H1 (cell line): Measurements from ENCODE around the gene XPNPEP3. TPM values are rescaled to one million over a fixed set of nuclear protein-coding genes. Genes with fewer than 3 reads are reported as not detected.

Experiments
- CTCF ChIA-PET: fragments of 300-600 bp; sonication (Branson Sonifier 250); formaldehyde crosslinking; loops from one replicate; lab custom pipeline; 2021; ENCODE audit not compliant: partially characterized antibody; lab: Charles Lee
- POLR2A ChIA-PET: fragments of 300-600 bp; sonication (Branson Sonifier 250); formaldehyde crosslinking; loops from one replicate; lab custom pipeline; 2021; ENCODE audit warnings: inconsistent platforms; ENCODE audit not compliant: partially characterized antibody; lab: Charles Lee
- DNase-seq, 2 experiments: peaks; one replicate each; pipeline versions ENCODE4 v3.0.0 to v3.0.0-alpha.2; 2010 to 2022; ENCODE audit warnings: low spot score in 2 of 2, low read depth in 1 of 2, mixed read lengths in 1 of 2
- FAIRE-seq: peaks from 2 replicates; lab custom pipeline; 2011; peaks lifted over from hg19 to GRCh38; lab: Jason Lieb, UNC
- H2AFZ ChIP-seq: 2 replicates; pipeline ENCODE4 v1.8.1; 2012; ENCODE audit warnings: low read length, inconsistent platforms
- H2AK5ac ChIP-seq: 2 replicates; pipeline ENCODE4 v1.6.1; 2013; ENCODE audit warnings: low read depth, low read length
- H2BK120ac ChIP-seq: replicated peaks from 2 replicates; pipeline ENCODE3; 2013; ENCODE audit warnings: low read depth, low read length, inconsistent platforms
- H2BK12ac ChIP-seq: 2 replicates; pipeline ENCODE4 v1.6.1; 2013; ENCODE audit warnings: low read depth, low read length
- H2BK15ac ChIP-seq: 2 replicates; pipeline ENCODE4 v1.6.1; 2013; ENCODE audit warnings: low read length
- H2BK20ac ChIP-seq: 2 replicates; pipeline ENCODE4 v1.6.1; 2013; ENCODE audit warnings: low read length
- H2BK5ac ChIP-seq: 2 replicates; pipeline ENCODE4 v1.6.1; 2013; ENCODE audit warnings: low read depth, low read length
- H3K14ac ChIP-seq: 2 replicates; pipeline ENCODE4 v1.6.1; 2013; ENCODE audit warnings: inconsistent platforms; ENCODE audit not compliant: insufficient read length
- H3K18ac ChIP-seq: 2 replicates; pipeline ENCODE4 v1.6.1; 2013; ENCODE audit warnings: low read length; ENCODE audit errors: extremely low read depth
- H3K23ac ChIP-seq: 2 replicates; pipeline ENCODE4 v1.6.1; 2013; ENCODE audit warnings: inconsistent platforms; ENCODE audit not compliant: insufficient read length
- H3K23me2 ChIP-seq: 2 replicates; pipeline ENCODE4 v1.6.1; 2013; ENCODE audit warnings: low read depth, low read length
- H3K27ac ChIP-seq: 2 replicates; pipeline ENCODE4 v1.6.1; 2011; ENCODE audit warnings: low read depth, low read length, inconsistent platforms
- H3K27me3 ChIP-seq, 4 experiments: replicated peaks in 1 of 4; 1 replicate in 1 of 4; 2 replicates in 3 of 4; pipeline versions ENCODE4 v1.6.1 to v1.8.1; 2011 to 2013; ENCODE audit warnings: low read length in 3 of 4, mild to moderate bottlenecking in 3 of 4, inconsistent platforms in 2 of 4, mixed read lengths in 2 of 4, moderate library complexity in 1 of 4; ENCODE audit not compliant: control insufficient read depth in 3 of 4, insufficient read depth in 3 of 4; ENCODE audit errors: extremely low read depth in 1 of 4
- H3K36me3 ChIP-seq, 4 experiments: 2 replicates each; pipeline versions ENCODE4 v1.6.1 to v1.8.1; 2011 to 2013; ENCODE audit warnings: mild to moderate bottlenecking in 4 of 4, low read length in 3 of 4, moderate library complexity in 2 of 4, control low read depth in 1 of 4, inconsistent platforms in 1 of 4; ENCODE audit not compliant: insufficient read depth in 4 of 4, control insufficient read depth in 2 of 4
- H3K4ac ChIP-seq: replicated peaks from 2 replicates; pipeline ENCODE3; 2013; ENCODE audit warnings: low read length, low read depth, mixed read lengths, inconsistent platforms; ENCODE audit not compliant: insufficient read length
- H3K4me1 ChIP-seq, 4 experiments: replicated peaks in 1 of 4; 1 replicate in 1 of 4; 2 replicates in 3 of 4; pipeline versions ENCODE4 v1.6.1 to v1.8.1; 2011 to 2013; ENCODE audit warnings: low read length in 3 of 4, inconsistent platforms in 2 of 4, mixed read lengths in 1 of 4; ENCODE audit not compliant: insufficient read depth in 4 of 4, control insufficient read depth in 3 of 4
- H3K4me2 ChIP-seq, 2 experiments: 2 replicates each; pipeline versions ENCODE4 v1.6.1 to v1.8.1; 2011 to 2013; ENCODE audit warnings: low read depth in 2 of 2, low read length in 2 of 2, control low read depth in 1 of 2, inconsistent platforms in 1 of 2, mild to moderate bottlenecking in 1 of 2; ENCODE audit not compliant: insufficient read depth in 1 of 2
- H3K4me3 ChIP-seq, 4 experiments: fragments of 200-600, 300-600 bp in 1 of 4; sonication (generic), shearing (Covaris generic), sonication (Bioruptor Twin) in 1 of 4; 2 replicates each; pipeline versions ENCODE4 v1.5.1 to v1.8.1; 2011 to 2016; ENCODE audit warnings: low read length in 4 of 4, low read depth in 3 of 4, control low read depth in 2 of 4, inconsistent platforms in 2 of 4, mild to moderate bottlenecking in 2 of 4, mixed read lengths in 1 of 4, moderate library complexity in 1 of 4; ENCODE audit not compliant: insufficient read depth in 2 of 4; ENCODE audit errors: extremely low read depth in 1 of 4
- H3K56ac ChIP-seq: replicated peaks from 2 replicates; pipeline ENCODE3; 2013; ENCODE audit warnings: low read depth, mild to moderate bottlenecking, mixed read lengths, low read length, inconsistent platforms; ENCODE audit not compliant: insufficient read length
- H3K79me1 ChIP-seq: 2 replicates; pipeline ENCODE4 v1.6.1; 2013; ENCODE audit warnings: low read depth, low read length, control low read depth
- H3K79me2 ChIP-seq, 2 experiments: 2 replicates each; pipeline versions ENCODE4 v1.6.1 to v1.8.1; 2012 to 2013; ENCODE audit warnings: low read length in 2 of 2, mild to moderate bottlenecking in 2 of 2, inconsistent platforms in 1 of 2; ENCODE audit not compliant: insufficient read depth in 2 of 2, control insufficient read depth in 1 of 2
- H3K9ac ChIP-seq, 4 experiments: replicated peaks in 1 of 4; 1 replicate in 1 of 4; 2 replicates in 3 of 4; pipeline versions ENCODE4 v1.6.1 to v1.8.1; 2011 to 2013; ENCODE audit warnings: low read depth in 3 of 4, low read length in 3 of 4, control low read depth in 2 of 4, mild to moderate bottlenecking in 2 of 4, moderate library complexity in 2 of 4, inconsistent platforms in 1 of 4; ENCODE audit errors: extremely low read depth in 1 of 4
- H3K9me3 ChIP-seq, 2 experiments: 2 replicates each; pipeline versions ENCODE4 v1.6.1 to v1.8.1; 2012 to 2013; ENCODE audit warnings: mild to moderate bottlenecking in 2 of 2, moderate library complexity in 2 of 2, control low read depth in 1 of 2, inconsistent platforms in 1 of 2, low read depth in 1 of 2, low read length in 1 of 2, mixed read lengths in 1 of 2; ENCODE audit not compliant: insufficient read depth in 2 of 2
- H4K20me1 ChIP-seq, 2 experiments: replicated peaks in 1 of 2; 2 replicates each; pipeline versions ENCODE3 to v1.8.1; 2011 to 2013; ENCODE audit warnings: inconsistent platforms in 2 of 2, low read length in 2 of 2, mild to moderate bottlenecking in 1 of 2; ENCODE audit not compliant: insufficient read depth in 2 of 2, control insufficient read depth in 1 of 2
- H4K5ac ChIP-seq: 2 replicates; pipeline ENCODE4 v1.6.1; 2013; ENCODE audit warnings: low read length, low read depth, mixed read lengths, inconsistent platforms; ENCODE audit not compliant: insufficient read length
- H4K8ac ChIP-seq: 2 replicates; pipeline ENCODE4 v1.8.0; 2013; ENCODE audit warnings: mild to moderate bottlenecking, moderate library complexity, low read length, inconsistent platforms; ENCODE audit not compliant: insufficient read depth; ENCODE audit errors: extremely low read depth
- H4K91ac ChIP-seq: replicated peaks from 2 replicates; pipeline ENCODE3; 2013; ENCODE audit warnings: low read length, mixed read lengths, inconsistent platforms; ENCODE audit not compliant: insufficient read length
- ASH2L ChIP-seq: fragments of 200-600, 300-600 bp; sonication (generic); IDR thresholded peaks from one replicate; pipeline ENCODE4 v1.7.1; 2017; ENCODE audit warnings: low read length
- CTBP2 ChIP-seq: IDR thresholded peaks from 2 replicates; pipeline ENCODE4 v1.7.0; 2011; ENCODE audit warnings: borderline replicate concordance, mild to moderate bottlenecking, moderate library complexity, mixed read lengths, low read length; ENCODE audit not compliant: insufficient read depth, insufficient read length
- FOSL1 ChIP-seq: IDR thresholded peaks from 2 replicates; pipeline ENCODE4 v1.6.1; 2011; ENCODE audit warnings: mild to moderate bottlenecking, low read depth, low read length, moderate library complexity; ENCODE audit not compliant: insufficient read depth
- GTF2F1 ChIP-seq: IDR thresholded peaks from 2 replicates; pipeline ENCODE4 v1.6.1; 2012; ENCODE audit warnings: low read depth, low read length, improper control_type of control experiment, borderline replicate concordance
- KDM5A ChIP-seq: fragments of 200-600 bp; IDR thresholded peaks from 2 replicates; pipeline ENCODE4 v1.7.1; 2012; ENCODE audit warnings: mild to moderate bottlenecking, low read length, inconsistent platforms, mixed read lengths
- MAFK ChIP-seq: IDR thresholded peaks from 2 replicates; pipeline ENCODE4 v1.6.1; 2012; ENCODE audit warnings: low read depth, mild to moderate bottlenecking, improper control_type of control experiment, low read length
- NANOG ChIP-seq: IDR thresholded peaks from 2 replicates; pipeline ENCODE4 v1.6.1; 2011; ENCODE audit warnings: low read length, low read depth, mild to moderate bottlenecking, inconsistent platforms; ENCODE audit not compliant: insufficient read depth, poor library complexity, severe bottlenecking
- POLR2AphosphoS5 ChIP-seq: IDR thresholded peaks from 2 replicates; pipeline ENCODE4 v1.6.1; 2011; ENCODE audit warnings: low read depth, low read length
- RFX5 ChIP-seq: IDR thresholded peaks from 2 replicates; pipeline ENCODE4 v1.6.1; 2011; ENCODE audit warnings: low read depth, low read length, improper control_type of control experiment, borderline replicate concordance
- RNF2 ChIP-seq: fragments of 200-900, 300-1000 bp; sonication (generic); IDR thresholded peaks from 2 replicates; pipeline ENCODE4 v1.7.1; 2016; ENCODE audit warnings: borderline replicate concordance, low read depth, mild to moderate bottlenecking, antibody characterized with exemption, low read length; ENCODE audit not compliant: poor library complexity, severe bottlenecking; ENCODE audit errors: missing control alignments
- RXRA ChIP-seq: IDR thresholded peaks from 2 replicates; pipeline ENCODE4 v1.6.1; 2011; ENCODE audit warnings: low read depth, mild to moderate bottlenecking, low read length, moderate library complexity; ENCODE audit not compliant: insufficient read depth
- TCF12 ChIP-seq: IDR thresholded peaks from 2 replicates; pipeline ENCODE4 v1.6.1; 2011; ENCODE audit warnings: low read depth, mild to moderate bottlenecking, low read length
- TEAD4 ChIP-seq: IDR thresholded peaks from 2 replicates; pipeline ENCODE4 v1.6.1; 2012; ENCODE audit warnings: low read depth, low read length, inconsistent platforms, mixed read lengths
- ZNF274 ChIP-seq: IDR thresholded peaks from 2 replicates; pipeline ENCODE4 v1.7.0; 2012; ENCODE audit warnings: low read length, borderline replicate concordance; ENCODE audit errors: extremely low read depth
- WGBS, 2 experiments: shearing (Covaris generic) in 1 of 2; methylation state at CpG; one replicate each; pipeline versions ENCODE4 v1.1.6 to v1.1.7; 2013 to 2015; ENCODE audit warnings: low lambda C conversion rate in 2 of 2, mixed read lengths in 2 of 2, inconsistent platforms in 1 of 2, low coverage in 1 of 2, missing lambda C conversion rate in 1 of 2; ENCODE audit not compliant: insufficient replicate concordance in 2 of 2, insufficient coverage in 1 of 2, insufficient read length in 1 of 2; ENCODE audit errors: extremely low coverage in 1 of 2, missing lambda C conversion rate in 1 of 2; 5-methylcytosine and 5-hydroxymethylcytosine counted together
- polyA plus RNA-seq, 7 experiments: library from polyadenylated mRNA; depleted of rRNA in 3 of 7; stranded (reverse) in 5 of 7; unstranded in 2 of 7; fragments of >200 nt in 5 of 7; fragments of 200-250 nt in 2 of 7; gene quantifications; 1 replicate in 5 of 7; 2 replicates in 1 of 7; 4 replicates in 1 of 7; pipeline versions ENCODE4 v1.2.1 to v1.2.3, GENCODE V29; 2011 to 2013; ENCODE audit warnings: missing spikeins in 2 of 7, mixed read lengths in 2 of 7
- total RNA-seq: library from RNA; stranded (reverse); fragmentation: NEBNext Ultra II Directional; extraction: Animal tissue kit (Norgen Biotek cat#: 25700); gene quantifications from 2 replicates; pipeline ENCODE4 v1.2.1, GENCODE V29; 2021

Gene XPNPEP3
- total and polyA plus RNA-seq, 2 of the 8 experiments (the other 6 are each of a cell fraction or from before 2014, with no cell fraction given) = 25.8 to 29.2 TPM

DNA sequence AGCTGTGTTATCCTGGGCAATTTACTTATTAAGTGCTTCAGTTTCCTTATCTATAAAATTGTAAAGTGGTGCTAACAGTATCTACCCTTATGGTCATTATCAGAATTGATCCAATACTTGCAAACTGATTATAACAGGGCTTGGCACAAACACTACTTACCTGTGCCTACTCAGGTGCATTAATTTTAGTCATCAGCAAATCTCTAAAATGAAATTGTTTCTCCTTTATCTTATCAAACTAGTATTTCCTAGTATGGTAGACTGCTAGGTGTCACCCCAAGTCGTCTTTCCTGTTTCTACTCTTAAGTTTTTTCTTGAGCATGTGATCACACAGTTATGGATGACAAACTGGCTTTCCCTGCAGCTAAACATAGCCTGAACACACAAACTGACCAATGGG, 33.5 kb upstream of the XPNPEP3 start:
- H3K9ac ChIP-seq = no peak overlapping the region
- H3K4me2 ChIP-seq = no peak overlapping the region
- no peak overlapping the region for H4K5ac ChIP-seq
- WGBS, 2 experiments = 91% methylated on average over 1 of the region's 1 CpG; no CpG with 5 or more reads in 1 of the 2 experiments
- H2BK20ac ChIP-seq = no peak overlapping the region
- no peak for FAIRE-seq
- no peak for DNase-seq
- H3K4ac ChIP-seq = no peak overlapping the region
- CTCF ChIA-PET = interaction anchor here (0.6 to 1.2 kb wide), 2 partner anchors 33 to 99 kb away, joined by 3 read pairs; partner anchors contain the start of genes ST13 and XPNPEP3
- no peak overlapping the region for H2BK15ac ChIP-seq
- POLR2A ChIA-PET = interaction anchor here (1.1 to 2.8 kb wide), 5 partner anchors 8 to 34 kb away, joined by 3 to 8 read pairs (median 4); partner anchors contain the start of genes ST13 and XPNPEP3
- no peak overlapping the region for H3K56ac ChIP-seq
- no peak overlapping the region for H3K14ac ChIP-seq
- no peaks in the 10 kb centered on the region for H3K9me3 ChIP-seq
- H3K36me3 ChIP-seq = peaks cover 2 to 35% (median 9%) of the 10 kb centered on the region in 4 experiments; a peak in 5 of 8 replicates
- H3K79me1 ChIP-seq = no peaks in the 10 kb centered on the region
- H4K8ac ChIP-seq = no peak overlapping the region
- no peak overlapping the region for H4K91ac ChIP-seq
- H3K18ac ChIP-seq = no peak overlapping the region
- no peak overlapping the region for H3K27ac ChIP-seq
- H3K4me3 ChIP-seq = no peak overlapping the region
- no peak overlapping the region for H2AFZ ChIP-seq
- no peak overlapping the region for H2BK120ac ChIP-seq
- peaks cover 0 to 5% (median 1%) of the 10 kb centered on the region in 4 experiments; a peak in 2 of 7 replicates for H3K4me1 ChIP-seq
- H3K23me2 ChIP-seq = peaks cover 2% of the 10 kb centered on the region; the same call in 1 of the 2 replicates
- peaks cover 0 to 4% of the 10 kb centered on the region in 2 experiments; a peak in 2 of 4 replicates for H3K79me2 ChIP-seq
- no peak overlapping the region for H2BK12ac ChIP-seq
- H2AK5ac ChIP-seq = no peak overlapping the region
- H3K27me3 ChIP-seq = no peaks in the 10 kb centered on the region
- H2BK5ac ChIP-seq = no peak overlapping the region
- no peak overlapping the region for H3K23ac ChIP-seq
- no peaks in the 10 kb centered on the region for H4K20me1 ChIP-seq
- TF ChIP-seq GTF2F1 = no peak
- TF ChIP-seq ZNF274 = no peak
- no peak for TF ChIP-seq TCF12
- TF ChIP-seq RFX5 = no peak
- no peak for TF ChIP-seq POLR2AphosphoS5
- no peak for TF ChIP-seq NANOG
- no peak for TF ChIP-seq TEAD4
- no peak for TF ChIP-seq FOSL1
- TF ChIP-seq MAFK = no peak
- TF ChIP-seq CTBP2 = no peak
- no peak for TF ChIP-seq RXRA
- TF ChIP-seq ASH2L = no peak
- TF ChIP-seq RNF2 = no peak
- no peak for TF ChIP-seq KDM5A
